HEK293 (cell line): ENCODE measurements around the gene RAP1GAP.

ENCODE experiments used
- TCF7L2 ChIP-seq: IDR thresholded peaks from 2 replicates; pipeline ENCODE4 v1.6.1; 2011; ENCODE audit warnings: low read depth, mild to moderate bottlenecking, inconsistent platforms, low read length, moderate library complexity, borderline replicate concordance
- YY1 ChIP-seq: fragments of 450-650 bp; formaldehyde crosslinking; IDR thresholded peaks from 2 replicates; pipeline ENCODE4 v1.5.1; 2018; ENCODE audit warnings: missing biosample characterization, missing genetic modification characterization
- ZNF10 ChIP-seq: fragments of 450-650 bp; formaldehyde crosslinking; IDR thresholded peaks from 2 replicates; pipeline ENCODE4 v1.5.1; 2017; ENCODE audit warnings: missing biosample characterization, missing genetic modification characterization
- ZNF223 ChIP-seq: fragments of 450-650 bp; formaldehyde crosslinking; IDR thresholded peaks from 2 replicates; pipeline ENCODE4 v1.5.1; 2016; ENCODE audit warnings: missing biosample characterization, missing genetic modification characterization
- ZNF626 ChIP-seq: fragments of 450-650 bp; sonication (Bioruptor Pico); formaldehyde crosslinking; IDR thresholded peaks from 2 replicates; pipeline ENCODE4 v1.5.1; 2018; ENCODE audit warnings: missing biosample characterization, missing genetic modification characterization, inconsistent platforms
- TF ChIP-seq, protein P1 (sequence below): fragments of 450-650 bp; formaldehyde crosslinking; IDR thresholded peaks from 2 replicates; pipeline ENCODE4 v1.5.1; 2016; ENCODE audit warnings: missing biosample characterization, missing genetic modification characterization
- TF ChIP-seq, protein P2 (sequence below): fragments of 450-650 bp; formaldehyde crosslinking; IDR thresholded peaks from 2 replicates; pipeline ENCODE4 v1.5.1; 2016; ENCODE audit warnings: missing biosample characterization, missing genetic modification characterization

GRCh38 chr1:21613072-21613867 is 55.9 kb downstream of the RAP1GAP start:
- TF ChIP-seq, protein P1, sequence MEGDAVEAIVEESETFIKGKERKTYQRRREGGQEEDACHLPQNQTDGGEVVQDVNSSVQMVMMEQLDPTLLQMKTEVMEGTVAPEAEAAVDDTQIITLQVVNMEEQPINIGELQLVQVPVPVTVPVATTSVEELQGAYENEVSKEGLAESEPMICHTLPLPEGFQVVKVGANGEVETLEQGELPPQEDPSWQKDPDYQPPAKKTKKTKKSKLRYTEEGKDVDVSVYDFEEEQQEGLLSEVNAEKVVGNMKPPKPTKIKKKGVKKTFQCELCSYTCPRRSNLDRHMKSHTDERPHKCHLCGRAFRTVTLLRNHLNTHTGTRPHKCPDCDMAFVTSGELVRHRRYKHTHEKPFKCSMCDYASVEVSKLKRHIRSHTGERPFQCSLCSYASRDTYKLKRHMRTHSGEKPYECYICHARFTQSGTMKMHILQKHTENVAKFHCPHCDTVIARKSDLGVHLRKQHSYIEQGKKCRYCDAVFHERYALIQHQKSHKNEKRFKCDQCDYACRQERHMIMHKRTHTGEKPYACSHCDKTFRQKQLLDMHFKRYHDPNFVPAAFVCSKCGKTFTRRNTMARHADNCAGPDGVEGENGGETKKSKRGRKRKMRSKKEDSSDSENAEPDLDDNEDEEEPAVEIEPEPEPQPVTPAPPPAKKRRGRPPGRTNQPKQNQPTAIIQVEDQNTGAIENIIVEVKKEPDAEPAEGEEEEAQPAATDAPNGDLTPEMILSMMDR (tag by site-specific recombination): no peak
- TF ChIP-seq, protein P2, sequence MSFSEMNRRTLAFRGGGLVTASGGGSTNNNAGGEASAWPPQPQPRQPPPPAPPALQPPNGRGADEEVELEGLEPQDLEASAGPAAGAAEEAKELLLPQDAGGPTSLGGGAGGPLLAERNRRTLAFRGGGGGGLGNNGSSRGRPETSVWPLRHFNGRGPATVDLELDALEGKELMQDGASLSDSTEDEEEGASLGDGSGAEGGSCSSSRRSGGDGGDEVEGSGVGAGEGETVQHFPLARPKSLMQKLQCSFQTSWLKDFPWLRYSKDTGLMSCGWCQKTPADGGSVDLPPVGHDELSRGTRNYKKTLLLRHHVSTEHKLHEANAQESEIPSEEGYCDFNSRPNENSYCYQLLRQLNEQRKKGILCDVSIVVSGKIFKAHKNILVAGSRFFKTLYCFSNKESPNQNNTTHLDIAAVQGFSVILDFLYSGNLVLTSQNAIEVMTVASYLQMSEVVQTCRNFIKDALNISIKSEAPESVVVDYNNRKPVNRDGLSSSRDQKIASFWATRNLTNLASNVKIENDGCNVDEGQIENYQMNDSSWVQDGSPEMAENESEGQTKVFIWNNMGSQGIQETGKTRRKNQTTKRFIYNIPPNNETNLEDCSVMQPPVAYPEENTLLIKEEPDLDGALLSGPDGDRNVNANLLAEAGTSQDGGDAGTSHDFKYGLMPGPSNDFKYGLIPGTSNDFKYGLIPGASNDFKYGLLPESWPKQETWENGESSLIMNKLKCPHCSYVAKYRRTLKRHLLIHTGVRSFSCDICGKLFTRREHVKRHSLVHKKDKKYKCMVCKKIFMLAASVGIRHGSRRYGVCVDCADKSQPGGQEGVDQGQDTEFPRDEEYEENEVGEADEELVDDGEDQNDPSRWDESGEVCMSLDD (tag by site-specific recombination): no peak
- TF ChIP-seq ZNF10 (tag by site-specific recombination): no peak
- no peak for TF ChIP-seq ZNF626
- TF ChIP-seq ZNF223 (tag by site-specific recombination): no peak
- no peak for TF ChIP-seq YY1
- no peak for TF ChIP-seq TCF7L2
